Astrocyte of the cerebellum (primary cell): ENCODE measurements around the gene GABARAP.
"Not testable (repeated sequence)": the region's sequence is repeated elsewhere in the genome, so short reads cannot be mapped to it uniquely, and the experiment has no call there.

Source experiments
- DNase-seq: peaks from one replicate; pipeline ENCODE4 v3.0.0-alpha.2; 2011; ENCODE audit warnings: low read depth
- H3K4me3 ChIP-seq: 2 replicates; pipeline ENCODE4 v1.5.1; 2011; ENCODE audit warnings: mild to moderate bottlenecking, low read depth, low read length, moderate library complexity
- in situ Hi-C: cut with HindIII; loops from 2 replicates; pipeline ENCODE4 v1.10.0; 2017; ENCODE audit warnings: low sequenced_read_pairs
- TF ChIP-seq, protein P1 (sequence below): IDR thresholded peaks from 2 replicates; pipeline ENCODE4 v1.5.1; 2012; ENCODE audit warnings: low read length, low read depth, moderate library complexity, mild to moderate bottlenecking; ENCODE audit errors: missing control alignments

The GABARAP gene

DNA sequence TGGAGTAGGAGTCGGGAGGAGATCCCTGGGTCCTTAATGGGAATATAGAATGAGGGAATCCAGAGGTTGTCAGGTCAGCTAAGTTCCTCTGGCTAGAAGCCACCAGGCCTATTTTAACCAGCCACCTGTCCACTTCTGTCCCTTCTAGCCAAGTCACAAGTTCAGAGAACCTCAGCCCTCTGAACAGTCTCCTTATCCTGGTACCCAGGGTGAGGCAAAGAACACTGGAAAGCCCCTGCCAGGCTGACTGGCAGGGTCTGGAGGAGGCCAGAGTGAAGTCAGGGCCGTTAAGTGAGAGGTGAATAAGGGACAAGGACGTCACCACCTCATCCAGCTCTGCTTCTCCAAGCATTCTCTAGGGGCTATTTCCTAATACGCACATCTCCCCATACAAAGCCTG is 6.5 kb upstream of the GABARAP start:
- H3K4me3 ChIP-seq, result no peak overlapping the region
- TF ChIP-seq, protein P1, sequence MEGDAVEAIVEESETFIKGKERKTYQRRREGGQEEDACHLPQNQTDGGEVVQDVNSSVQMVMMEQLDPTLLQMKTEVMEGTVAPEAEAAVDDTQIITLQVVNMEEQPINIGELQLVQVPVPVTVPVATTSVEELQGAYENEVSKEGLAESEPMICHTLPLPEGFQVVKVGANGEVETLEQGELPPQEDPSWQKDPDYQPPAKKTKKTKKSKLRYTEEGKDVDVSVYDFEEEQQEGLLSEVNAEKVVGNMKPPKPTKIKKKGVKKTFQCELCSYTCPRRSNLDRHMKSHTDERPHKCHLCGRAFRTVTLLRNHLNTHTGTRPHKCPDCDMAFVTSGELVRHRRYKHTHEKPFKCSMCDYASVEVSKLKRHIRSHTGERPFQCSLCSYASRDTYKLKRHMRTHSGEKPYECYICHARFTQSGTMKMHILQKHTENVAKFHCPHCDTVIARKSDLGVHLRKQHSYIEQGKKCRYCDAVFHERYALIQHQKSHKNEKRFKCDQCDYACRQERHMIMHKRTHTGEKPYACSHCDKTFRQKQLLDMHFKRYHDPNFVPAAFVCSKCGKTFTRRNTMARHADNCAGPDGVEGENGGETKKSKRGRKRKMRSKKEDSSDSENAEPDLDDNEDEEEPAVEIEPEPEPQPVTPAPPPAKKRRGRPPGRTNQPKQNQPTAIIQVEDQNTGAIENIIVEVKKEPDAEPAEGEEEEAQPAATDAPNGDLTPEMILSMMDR, result no peak
- in situ Hi-C loops, result no loop called here
- DNase-seq, result no peak

DNA sequence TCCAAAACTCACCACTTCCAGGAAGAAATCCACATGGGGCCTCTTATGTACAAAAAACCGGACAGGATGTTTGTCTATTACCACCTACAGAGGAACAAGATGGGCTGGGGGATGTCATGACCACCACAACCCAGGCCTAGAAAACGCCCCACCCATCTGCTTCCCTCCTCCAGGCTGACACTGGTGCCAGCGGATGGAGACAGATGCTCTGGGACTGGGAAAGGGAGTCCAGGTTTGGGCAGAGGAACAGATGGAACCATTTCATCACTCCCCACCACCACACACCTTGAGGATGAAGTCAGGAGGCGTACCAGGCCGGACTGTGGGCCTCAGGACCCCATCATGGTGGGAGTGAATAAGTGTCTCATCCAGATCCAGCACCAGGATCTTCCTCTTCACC is 4.5 kb upstream of the GABARAP start:
- TF ChIP-seq, protein P1, result no peak
- DNase-seq, result no peak
- in situ Hi-C loops, result no loop called here
- H3K4me3 ChIP-seq, result no peak overlapping the region

DNA sequence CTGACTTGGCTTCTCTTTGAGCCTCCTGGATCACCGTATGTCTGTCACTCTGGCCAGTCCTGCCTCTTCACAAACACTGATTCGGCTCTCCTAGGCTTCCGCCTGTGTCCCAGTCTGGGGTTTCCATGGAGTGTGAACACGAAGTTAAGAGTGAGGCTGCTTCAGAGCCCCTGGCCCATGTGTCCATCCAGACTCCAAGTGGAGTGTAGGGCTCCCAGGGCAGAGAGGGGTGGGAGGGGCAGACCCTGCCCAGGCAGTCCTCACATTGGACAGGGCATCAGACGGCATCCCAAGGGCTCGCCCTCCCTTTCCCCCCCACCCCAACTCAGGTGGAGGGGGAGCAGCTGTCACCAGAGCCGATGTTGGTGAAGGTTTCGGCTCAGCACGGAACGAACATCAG is 1.6 kb upstream of the GABARAP start:
- in situ Hi-C loops, DNase-seq: not testable (repeated sequence)

DNA sequence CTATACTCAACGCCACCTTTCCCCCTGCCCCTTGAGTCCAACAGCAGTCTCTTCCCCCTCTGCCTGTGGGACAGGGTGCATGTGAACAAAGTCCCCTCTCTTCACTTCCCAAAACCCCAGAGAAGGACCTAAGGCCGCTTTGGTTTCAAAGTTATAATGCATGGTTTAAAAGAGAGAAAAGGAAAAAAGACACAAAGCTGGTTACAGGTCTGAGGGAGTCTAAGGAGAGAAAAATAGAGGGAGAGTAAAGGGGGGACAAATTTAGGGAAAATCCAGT is 1.1 kb upstream of the GABARAP start:
- no peak for DNase-seq
- TF ChIP-seq, protein P1, result no peak
- H3K4me3 ChIP-seq, result peak overlapping the region; percentile 98
- in situ Hi-C loops, result no loop called here

More for the DNA sequence above, 1.6 kb upstream of the GABARAP start:
- H3K4me3 ChIP-seq, result not testable (repeated sequence)

DNA sequence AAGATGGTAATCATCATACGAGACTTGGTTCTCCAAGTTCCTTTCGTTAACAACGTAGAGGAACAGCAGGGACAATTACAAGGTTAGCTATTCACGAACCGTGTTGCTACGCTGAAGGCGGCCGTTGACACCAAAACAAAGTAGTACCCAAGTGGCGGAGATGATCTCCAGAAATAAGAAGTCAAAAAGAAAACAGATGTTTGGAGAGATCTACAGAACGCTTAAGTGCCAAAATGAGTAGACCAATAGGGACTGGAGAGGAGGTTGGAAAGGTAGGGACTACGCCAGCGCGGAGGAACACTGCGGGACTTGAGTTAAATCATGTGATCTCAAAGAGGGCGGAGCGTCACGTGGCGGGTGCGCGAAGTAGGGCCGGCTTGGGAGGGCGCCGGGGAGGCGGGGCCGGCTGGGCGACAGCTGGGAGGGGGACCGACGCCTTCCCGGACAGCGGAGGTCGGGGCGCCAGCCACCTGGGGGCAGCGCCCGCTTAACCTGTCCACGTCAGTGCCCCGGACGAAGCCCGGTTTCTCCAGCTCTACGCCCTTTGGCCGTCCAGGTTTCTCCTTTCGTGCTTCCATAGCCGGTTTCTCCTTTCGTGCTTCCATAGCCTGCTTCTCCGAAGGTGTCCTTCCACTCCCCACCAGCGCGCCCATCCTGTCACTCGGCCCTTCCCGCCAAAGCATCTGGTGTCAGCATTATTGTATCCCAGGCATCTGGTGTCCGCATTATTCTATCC is 636 bp upstream of the GABARAP start:
- in situ Hi-C loops, result no loop called here
- TF ChIP-seq, protein P1, result no peak
- peak overlapping the region; percentile 98 for H3K4me3 ChIP-seq
- DNase-seq, result peak; percentile 92

DNA sequence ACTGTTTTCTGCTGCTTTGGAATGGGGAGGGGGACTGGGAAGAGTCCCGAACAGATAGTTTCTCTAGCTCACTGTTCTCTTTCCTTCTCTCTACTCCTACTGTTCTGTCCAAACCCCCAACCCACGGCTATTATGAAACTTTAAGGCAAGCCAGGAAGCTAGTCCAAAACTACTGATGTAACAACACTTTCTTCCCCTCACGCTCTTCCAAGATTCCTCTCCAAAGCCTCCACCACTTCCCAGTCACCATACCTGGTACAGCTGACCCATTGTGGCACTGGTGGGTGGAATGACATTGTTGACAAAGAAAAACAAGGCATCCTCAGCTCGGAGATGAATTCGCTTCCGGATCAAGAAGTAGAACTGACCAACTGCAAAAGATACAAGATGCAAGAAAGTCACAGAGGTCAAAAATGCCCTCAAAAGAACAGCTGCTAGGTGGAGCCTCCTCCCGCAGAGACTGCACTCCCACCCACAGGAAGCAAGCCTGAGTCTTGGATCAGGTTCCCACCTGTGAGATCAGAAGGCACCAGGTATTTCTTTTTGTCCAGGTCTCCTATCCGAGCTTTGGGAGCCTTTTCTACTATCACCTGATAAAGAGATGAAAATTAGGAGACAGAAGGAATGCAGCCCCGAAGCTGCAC is 1.0 kb downstream of the GABARAP start:
- no peak for DNase-seq
- in situ Hi-C loops, result no loop called here
- peak overlapping the region; percentile 98 for H3K4me3 ChIP-seq

DNA sequence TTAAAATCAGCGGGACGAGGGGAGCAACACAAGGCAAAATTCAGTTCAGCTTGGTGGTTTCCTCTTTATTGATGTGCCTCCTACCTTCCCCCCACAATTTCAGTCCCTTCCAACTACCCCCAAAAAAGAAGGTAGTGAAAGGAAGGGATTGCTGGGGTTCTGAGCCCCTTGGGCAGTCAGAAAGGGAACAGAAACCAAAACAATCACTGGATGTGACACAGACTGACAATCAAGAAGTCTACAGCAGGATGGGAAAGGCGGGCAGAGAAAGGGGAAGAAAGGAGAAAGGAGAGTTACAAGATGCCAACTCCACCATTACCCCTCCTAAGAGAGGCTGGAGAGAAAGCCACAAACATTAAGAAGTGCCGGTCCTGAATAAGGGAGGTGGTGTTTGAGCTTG is 1.9 kb downstream of the GABARAP start:
- DNase-seq, result no peak
- TF ChIP-seq, protein P1, result no peak
- H3K4me3 ChIP-seq, result peak overlapping the region; percentile 98
- in situ Hi-C loops, result no loop called here

More for the DNA sequence above, 1.0 kb downstream of the GABARAP start:
- TF ChIP-seq, protein P1, result no peak
